Measurements from ENCODE around the gene MT1E.

DNA sequence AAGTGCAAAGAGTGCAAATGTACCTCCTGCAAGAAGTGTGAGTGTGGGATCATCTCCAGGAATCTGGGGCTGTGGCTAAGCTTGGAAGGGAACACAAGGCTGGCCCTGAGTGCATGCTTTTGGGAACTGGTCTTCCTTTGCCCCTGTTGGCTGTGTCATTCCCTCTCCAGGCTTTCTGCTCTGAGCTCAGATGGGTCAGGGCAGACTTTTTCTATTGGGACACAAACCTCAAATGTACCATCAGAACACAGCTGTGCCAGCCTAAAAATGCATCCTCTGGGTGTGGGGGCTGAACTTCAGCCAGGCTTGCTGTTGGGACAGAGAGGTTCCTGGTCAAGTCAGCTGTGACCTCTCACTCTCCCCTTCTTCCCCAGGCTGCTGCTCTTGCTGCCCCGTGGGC is 27.0 kb downstream of the MT1E start:
- TF ChIP-seq, protein P1, sequence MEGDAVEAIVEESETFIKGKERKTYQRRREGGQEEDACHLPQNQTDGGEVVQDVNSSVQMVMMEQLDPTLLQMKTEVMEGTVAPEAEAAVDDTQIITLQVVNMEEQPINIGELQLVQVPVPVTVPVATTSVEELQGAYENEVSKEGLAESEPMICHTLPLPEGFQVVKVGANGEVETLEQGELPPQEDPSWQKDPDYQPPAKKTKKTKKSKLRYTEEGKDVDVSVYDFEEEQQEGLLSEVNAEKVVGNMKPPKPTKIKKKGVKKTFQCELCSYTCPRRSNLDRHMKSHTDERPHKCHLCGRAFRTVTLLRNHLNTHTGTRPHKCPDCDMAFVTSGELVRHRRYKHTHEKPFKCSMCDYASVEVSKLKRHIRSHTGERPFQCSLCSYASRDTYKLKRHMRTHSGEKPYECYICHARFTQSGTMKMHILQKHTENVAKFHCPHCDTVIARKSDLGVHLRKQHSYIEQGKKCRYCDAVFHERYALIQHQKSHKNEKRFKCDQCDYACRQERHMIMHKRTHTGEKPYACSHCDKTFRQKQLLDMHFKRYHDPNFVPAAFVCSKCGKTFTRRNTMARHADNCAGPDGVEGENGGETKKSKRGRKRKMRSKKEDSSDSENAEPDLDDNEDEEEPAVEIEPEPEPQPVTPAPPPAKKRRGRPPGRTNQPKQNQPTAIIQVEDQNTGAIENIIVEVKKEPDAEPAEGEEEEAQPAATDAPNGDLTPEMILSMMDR (IDR thresholded peaks at IDR 0.05) = no peak
- TF ChIP-seq POLR2A (IDR thresholded peaks at IDR 0.05) (no peak), EP300 (IDR thresholded peaks at IDR 0.05) (no peak)
